Myocyte (in vitro differentiated cells): ENCODE data around the gene HAO2. TPM values are rescaled to one million over a fixed set of nuclear protein-coding genes. Genes with fewer than 3 reads are reported as not detected.
"Not testable (repeated sequence)": the region's sequence is repeated elsewhere in the genome, so short reads cannot be mapped to it uniquely, and the experiment has no call there.

Experiments
- DNase-seq: peaks from one replicate; pipeline ENCODE4 v3.0.0-alpha.2; 2012; ENCODE audit warnings: low read depth
- polyA plus RNA-seq: library from polyadenylated mRNA; unstranded; fragments of >200 nt; gene quantifications from one replicate; pipeline ENCODE4 v1.2.1, GENCODE V29; 2012; ENCODE audit warnings: missing spikeins
- total RNA-seq: library from RNA; depleted of rRNA; stranded (reverse); fragments of >200 nt; gene quantifications from 2 replicates; pipeline ENCODE4 v1.2.3, GENCODE V29; 2014

HAO2 gene
- 0.11 TPM in 1 of 2 replicates, not detected in the other for total RNA-seq
- polyA plus RNA-seq, result not detected

DNA sequence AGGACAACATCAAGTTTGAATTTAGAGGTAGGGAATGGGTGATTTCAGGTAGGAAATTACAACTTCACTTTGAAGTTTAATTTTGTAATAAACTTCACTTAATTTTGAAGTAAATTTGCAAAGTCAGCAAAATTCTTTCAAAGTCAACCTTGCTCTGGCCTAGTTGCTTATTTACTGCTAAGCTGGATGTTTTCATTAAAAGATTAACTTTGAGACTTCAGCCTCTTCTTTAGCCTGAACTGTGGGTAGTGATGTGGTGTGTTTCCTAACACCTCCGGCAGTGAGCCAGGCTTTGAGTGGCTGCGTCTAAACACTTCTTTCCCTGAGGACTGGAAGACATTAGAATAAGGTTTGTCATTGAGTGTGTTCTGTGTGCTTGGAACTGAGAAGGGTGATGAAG is at the start of gene HAO2:
HAO2 (plus strand) TSS at position 232 of the 400 bp plus-strand sequence. CDS start 12,301 bp downstream, outside the sequence.
- no peak for DNase-seq

DNA sequence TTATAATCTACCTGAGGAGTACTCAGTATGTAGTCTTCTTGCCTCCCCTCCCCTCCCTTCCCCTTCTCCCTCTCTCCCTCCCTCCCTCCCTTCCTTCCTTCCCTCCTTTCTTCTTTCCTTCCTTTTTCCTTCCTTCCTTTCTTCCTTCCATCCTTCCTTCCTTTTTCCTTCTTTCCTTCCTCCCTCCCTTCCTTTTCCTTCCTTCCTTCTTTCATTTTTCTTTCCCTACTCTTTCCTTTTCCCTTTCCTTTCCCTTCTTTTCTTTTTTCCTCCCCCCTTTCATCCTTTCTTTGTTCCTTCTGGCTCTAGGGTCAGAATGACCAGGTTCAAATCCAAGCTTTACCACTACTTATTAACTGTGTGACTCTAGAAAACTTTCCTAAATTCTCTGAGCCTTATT is 48.5 kb upstream of the HAO2 start:
- no peak for DNase-seq

DNA sequence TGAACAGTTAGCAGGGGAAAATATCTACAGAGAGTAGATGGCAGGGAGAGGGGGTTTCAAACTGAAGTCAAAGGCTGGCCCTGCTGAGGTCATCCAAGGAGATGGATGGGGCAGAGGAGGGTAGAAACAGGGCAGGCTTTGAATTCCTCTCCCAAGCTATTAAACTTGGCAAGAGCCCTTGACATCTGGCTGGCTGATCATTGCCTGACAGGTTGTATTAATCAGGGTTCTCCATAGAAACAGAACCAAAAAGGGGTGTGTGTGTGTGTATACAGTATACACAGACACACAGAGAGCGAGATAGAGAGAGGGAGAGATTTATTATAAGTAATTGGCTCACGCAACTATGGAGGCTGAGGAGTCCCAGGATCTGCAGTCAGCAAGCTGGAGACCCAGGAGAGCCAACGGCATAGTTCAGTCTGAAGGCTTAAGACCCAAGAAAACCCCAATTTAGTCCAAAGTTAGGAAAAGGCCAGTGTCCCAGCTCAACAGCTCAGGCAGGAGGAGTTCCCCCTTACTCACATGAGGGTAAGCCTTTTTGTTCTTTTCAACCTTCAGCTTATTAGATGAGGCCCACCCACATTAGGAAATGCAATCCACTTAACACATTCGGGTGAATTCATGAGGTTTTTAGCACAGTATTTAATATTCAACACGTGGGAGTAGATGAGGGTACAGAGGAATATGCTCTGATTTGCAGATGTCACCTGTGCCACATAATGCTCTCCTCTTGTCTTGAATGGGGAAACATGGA is 46.7 kb upstream of the HAO2 start:
- no peak for DNase-seq

DNA sequence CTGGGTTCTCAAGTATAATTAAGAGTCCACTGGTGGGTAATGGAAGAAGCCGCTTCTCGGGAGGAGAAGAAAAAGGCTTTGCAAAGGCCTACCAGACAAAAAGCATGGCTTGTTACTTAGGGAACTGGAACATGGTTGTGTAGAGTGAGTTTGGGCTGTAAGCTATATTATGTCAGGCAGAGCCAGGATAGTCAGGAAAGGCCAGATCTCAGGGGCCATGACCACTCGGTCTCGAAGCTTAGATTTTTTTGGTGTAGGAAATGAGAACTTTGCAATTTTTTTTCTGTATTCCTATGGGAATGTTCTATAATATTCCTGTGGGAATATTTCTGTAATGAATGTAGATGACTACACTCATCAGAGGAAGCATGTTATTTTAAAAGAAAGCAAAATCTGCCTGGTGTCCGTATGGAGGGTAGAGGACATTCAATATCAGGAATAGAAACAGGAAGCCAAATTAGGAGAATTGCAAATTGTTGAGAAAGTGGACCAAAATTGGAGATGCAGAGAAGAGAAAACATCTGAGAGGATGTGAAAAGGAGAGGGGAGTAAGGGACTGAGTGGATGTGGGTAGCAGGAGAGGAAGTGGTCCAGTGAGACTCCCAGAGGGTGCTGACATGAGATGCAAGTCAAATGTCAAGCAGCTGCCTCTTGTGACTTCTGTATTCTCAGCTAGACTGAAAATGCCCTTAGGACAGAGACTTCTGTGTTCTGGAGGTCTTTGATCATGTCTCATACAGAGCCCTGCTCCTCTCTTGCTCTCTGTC is 45.2 kb upstream of the HAO2 start:
- no peak for DNase-seq

DNA sequence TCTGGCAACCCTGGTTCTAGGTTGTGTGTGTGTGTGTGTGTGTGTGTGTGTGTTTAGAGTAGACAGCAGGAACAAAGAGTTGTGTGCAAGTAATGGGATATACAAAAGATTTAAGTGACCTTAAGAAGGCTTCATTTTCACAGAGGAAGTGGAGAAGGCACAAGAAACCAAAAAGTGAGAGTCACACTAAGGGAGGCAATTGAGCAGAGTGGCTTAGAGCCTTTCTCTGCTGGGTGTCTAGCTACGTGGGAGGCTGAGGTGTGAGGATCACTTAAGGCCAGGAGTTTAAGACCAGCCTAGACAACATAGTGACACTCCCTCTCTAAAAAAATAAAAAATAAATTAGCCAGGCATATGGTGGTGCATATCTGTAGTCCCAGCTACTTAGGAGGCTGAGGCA is 44.4 kb upstream of the HAO2 start:
- DNase-seq, result no peak

DNA sequence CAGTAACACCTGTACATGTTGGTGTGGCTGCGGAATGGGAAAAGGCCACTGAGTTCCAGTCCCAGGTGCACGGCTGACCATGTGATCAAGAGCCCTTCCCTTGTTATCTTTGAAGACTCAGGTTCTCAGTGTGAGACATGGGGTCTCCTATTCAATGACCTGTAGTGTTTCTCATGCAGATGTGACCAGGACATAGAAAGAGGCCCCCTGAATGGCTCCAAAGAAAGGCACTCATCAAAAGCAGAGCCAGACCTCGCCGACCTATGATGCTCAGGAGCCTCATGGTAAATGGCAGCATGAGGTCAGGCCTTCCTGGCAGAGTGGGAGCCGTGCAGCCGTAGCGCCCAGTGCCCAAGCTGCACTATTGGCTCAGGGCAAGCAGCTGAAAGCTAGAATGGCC is 42.3 kb upstream of the HAO2 start:
- DNase-seq, result no peak

DNA sequence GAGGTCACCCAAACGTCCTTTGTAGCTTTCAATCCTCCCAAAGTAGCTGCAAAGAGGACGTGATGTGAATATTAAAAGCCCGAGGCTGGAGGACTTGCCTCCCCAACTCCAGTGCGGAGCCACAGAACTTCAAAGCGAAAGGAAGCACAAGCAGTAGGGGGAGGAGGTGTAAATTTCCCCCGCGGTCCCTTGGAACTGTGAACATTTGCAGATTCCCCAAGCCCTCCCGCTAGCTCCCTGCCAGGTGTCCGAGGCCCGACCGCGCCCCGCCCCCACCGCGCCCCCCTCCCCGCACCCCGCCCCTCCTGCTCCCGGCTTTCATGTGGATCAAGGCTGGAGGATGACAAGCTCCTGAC is 41.5 kb upstream of the HAO2 start:
- DNase-seq, result no peak

DNA sequence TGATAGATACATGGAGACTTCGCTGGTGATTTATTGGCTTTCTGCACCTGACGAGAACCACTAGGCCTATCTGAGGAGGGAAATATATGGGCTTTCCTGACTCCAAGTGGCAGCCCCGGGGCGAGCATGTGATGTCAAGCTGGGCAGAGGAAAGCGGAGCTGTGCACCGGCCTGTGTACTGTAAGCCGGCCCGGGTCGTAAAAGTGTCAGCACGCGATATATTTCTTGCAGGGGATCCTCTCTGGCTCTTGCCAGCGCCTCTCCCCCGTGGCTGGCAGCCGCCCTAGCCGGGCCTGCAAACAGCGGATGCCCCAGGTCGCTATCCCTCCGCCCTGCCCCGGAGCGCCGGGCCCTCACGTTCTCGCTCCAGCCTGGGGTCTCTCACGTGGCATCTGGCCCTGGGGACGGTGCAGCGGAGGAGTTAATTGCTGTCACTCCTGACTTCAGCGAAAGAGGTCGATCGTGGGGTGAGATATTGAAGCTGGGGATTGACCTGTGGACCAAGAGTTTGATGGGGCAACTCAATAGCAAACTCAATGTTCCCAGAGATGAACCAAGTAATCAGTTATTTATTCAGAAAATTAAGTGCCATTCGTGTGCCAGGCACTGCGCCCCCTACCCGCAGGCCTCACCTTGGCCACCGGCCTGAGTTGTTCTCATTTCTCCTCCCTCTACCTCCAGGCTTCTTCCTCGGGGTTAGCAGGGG is 41.0 kb upstream of the HAO2 start:
- DNase-seq, result no peak

DNA sequence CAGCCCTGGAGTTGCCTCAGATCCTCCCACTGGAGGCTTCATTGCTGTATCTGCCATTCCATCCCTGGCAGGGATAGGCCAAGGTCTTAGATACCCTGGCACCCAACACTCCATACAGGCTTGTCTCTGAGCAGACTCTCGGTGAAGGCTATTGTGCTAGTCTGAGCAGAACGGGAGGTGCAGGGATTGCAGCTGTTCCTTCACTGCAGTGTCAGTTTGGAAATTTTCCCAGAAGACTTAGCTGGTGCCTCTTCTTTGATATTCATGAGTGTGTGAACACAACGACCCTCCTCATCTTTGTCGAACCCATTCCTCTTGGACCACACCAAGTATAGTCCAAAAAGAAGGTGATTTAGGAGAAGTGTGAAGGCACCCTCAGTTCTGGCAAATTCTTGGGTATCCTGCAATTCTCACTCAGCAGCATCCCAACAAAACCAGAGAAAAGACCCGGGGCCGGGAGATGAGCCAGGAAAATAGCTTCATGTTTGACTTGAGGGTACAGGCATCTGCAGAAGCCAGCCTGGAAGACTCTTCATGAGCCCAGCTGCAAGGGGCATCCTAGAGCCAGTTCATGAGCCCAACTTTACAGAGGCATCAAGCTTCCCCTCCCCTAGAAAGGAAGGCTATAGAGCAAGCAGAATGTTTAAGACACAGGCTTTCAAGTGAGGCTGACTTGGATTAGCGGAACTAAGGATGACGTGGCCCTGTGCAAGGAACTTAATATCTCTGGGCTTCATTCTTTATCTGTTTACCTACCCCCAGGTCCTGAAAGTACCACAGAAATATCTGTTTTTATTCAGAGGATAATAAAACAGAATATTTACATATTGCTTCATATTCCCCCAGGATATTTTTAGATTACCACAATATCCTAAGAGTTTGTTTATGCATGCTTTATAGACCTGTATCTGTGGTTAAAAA is 38.8 kb upstream of the HAO2 start:
- DNase-seq, result peak; percentile 69

DNA sequence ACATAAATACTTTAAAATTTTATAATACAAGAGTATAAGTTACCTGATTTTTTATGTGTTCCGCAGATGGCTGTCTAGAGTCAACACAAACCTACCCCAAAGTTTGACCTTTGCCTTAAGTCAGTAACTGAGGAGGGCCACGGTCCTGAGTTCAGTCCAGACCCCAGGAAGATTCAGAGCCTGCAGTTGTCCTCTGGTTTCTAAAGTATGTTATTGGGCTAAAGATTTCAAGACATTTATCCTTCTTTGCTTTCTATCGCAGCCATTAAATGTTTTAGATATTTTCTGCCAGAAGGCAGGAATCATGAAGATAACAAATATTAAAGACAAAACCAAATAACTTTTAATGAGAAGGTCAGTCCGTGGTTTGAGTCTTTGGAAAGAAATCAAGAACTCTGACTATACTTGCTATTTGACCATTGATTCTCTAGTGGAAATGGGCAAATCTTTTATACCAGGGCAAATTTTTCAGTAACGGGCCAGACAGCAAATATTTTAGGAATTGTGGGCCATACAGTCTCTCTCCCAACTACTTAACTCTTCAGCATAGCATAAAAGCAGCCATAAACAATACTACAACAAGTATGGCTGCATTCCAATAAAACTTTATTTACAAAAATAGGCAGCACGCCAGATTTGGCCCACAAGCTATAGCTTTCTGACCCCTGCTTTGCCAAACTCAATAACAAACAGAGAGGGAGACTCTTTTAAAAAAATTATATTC is 38.0 kb upstream of the HAO2 start:
- DNase-seq, result no peak

DNA sequence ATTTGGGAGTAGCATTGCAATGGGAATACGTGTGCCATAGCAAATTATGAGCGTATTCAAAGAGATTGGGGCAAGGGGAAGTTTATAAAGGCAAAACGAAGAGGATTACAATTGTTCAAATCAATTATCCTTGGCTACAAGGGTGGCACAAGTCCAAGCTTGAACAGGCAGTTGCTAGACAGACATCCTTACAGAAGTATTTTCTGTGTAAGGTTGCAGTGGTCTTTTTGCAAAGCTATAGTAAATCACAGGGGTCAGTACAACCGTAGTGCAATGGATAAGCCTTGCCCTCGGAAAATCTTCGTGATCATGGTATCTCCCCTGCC is 37.4 kb upstream of the HAO2 start:
- DNase-seq, result no peak

DNA sequence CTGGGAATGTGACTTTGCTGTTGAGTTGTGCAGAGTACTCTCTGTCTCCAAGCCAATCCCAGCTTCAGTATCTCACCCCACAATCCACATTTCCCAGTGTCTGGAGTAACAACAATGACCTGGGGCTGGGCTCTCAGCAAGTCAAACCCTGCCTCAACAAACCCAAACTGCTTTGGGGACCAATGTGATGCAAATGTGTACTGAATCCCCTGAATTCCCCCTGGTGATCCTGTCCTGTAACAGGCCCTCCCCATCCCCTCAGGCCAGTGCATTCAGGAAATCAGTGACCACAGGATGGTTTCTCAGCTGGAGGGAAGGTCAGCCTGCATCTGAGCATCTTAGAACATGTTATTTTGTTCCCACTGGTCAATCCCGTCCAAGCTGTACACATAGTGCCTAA is 36.7 kb upstream of the HAO2 start:
- no peak for DNase-seq

DNA sequence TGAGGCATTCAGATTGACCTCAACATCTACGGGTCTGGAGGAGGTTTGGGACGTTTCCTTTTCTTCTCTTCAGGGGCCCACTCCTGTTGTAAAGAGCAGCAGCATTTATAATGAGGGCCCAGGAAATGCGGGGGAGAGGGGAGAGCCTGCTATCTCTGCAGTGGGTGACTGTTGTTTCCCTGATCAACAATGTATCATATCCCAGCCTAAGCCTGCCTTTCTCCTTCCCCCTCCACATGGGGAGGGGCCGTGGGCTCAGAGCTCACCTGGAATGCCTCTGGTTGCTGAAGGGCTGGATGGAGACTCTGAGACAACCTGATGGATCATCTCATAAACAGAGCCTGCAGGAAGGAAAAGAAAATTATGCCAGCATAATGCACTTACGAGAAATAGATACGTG is 36.0 kb upstream of the HAO2 start:
- DNase-seq, result no peak

DNA sequence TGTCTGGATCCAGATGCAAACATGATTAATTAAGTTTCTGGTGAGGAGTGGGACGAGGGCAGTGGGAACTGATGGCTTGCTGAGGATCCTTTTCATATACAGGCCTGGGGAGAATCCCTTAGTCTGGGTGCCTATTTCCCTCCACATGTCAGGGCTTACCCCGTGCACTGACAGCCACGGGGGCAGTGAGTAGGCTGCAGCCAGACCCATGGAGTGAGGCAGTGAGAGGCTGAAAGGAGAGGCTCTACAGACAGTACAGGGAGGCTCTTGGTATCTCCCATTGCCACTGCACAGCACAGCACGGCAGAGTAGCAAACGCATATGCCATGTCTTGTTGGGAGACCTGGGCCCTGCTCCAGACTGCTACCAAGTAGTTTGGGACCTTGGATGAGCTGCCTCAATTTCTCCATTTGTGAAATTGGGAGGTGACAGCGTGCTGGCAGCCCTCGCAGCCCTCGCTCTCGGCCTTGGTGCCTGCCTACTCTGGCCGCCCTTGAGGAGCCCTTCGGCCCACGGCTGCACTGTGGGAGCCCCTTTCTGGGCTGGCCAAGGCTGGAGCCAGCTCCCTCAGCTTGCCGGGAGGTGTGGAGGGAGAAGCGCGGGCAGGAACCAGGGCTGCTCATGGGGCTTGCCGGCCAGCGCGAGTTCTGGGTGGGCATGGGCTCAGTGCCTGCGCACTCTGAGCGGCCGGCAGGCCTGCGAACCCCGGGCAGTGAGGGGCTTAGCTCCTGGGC is 35.3 kb upstream of the HAO2 start:
- DNase-seq, result no peak

DNA sequence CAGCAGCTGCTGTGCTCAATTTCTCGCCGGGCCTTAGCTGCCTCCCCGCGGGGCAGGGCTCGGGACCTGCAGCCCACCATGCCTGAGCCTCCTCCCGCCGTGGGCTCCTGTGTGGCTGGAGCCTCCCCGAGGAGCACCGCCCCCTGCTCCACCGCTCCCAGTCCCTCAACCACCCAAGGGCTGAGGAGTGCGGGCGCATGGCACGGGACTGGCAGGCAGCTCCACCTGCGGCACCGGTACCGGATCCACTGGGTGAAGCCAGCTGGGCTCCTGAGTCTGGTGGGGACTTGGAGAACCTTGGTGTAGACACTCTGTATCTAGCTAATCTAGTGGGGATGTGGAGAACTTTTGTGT is 34.7 kb upstream of the HAO2 start:
- not testable (repeated sequence) for DNase-seq

DNA sequence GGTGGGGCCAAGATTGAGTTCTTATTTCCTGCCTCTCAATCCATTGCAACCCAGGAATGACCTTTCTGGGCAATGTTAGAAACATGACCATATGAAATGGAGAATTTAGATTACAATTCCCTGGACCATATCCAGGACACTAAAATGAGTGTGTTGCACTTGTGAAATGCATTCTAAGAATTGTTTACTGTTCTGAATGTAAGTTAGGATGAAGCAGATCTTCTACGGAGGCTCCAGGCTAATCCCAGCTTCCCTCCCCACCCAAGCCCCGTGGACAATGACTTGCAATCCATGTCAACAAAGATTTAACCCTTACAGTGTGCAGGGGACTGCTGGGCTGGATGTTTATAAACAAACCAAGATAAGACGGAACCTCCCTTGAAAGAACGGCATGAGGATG is 31.7 kb upstream of the HAO2 start:
- no peak for DNase-seq

DNA sequence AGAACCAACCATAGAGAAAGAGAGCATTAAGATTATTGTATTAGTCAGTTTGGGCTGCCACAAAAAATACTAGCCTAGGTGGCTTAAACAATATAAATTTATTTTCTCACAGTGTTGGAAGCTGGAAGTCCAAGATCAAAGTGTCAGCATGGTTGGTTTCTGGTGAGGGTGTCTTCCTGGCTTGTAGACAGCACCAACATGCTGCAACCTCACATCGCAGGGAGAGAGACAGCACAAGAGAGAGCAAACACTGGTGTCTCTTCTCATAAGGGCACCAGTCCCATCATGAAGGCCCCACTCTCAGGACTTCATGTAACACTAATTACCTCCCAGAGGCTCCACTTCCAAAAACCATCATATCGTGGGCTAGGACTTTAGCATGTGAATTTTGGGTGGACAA is 30.6 kb upstream of the HAO2 start:
- DNase-seq, result no peak

DNA sequence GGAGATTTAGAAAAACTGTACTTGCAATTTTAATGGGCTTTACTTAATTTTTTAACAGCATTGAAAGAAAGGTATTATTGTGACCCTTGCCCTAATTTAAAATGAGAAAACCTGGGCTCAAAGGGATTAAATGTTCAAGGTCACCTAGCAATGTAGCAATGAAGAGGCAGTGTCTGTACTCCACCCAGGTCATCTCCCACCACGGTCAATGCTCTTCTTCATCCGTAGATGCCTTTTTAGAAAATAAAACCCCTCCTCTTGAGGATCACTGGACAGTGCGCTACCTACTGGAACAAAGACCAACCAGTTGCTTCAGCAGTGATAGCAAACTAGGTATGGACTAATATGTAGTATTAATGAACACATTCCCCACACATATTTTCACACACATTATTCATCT is 29.8 kb upstream of the HAO2 start:
- no peak for DNase-seq

DNA sequence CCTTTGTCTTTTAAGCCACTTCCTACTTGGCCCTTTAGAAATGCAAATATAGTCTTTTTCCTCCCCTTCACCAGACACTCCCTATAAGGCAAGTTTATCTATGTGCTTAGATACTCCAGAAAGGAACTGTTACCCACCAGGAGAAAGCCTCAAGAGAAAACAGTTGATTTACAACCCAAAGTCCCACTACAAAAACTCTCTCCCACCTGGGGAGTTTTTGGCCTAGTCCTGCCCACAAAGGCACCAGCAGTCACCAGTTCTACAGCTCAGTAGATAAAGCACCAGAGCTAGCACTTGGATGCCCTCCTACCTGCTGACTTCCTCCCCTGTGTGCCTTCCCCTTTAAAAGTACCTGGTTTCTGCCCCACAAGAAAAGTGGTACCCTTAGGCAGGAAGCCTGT is 27.7 kb upstream of the HAO2 start:
- no peak for DNase-seq

DNA sequence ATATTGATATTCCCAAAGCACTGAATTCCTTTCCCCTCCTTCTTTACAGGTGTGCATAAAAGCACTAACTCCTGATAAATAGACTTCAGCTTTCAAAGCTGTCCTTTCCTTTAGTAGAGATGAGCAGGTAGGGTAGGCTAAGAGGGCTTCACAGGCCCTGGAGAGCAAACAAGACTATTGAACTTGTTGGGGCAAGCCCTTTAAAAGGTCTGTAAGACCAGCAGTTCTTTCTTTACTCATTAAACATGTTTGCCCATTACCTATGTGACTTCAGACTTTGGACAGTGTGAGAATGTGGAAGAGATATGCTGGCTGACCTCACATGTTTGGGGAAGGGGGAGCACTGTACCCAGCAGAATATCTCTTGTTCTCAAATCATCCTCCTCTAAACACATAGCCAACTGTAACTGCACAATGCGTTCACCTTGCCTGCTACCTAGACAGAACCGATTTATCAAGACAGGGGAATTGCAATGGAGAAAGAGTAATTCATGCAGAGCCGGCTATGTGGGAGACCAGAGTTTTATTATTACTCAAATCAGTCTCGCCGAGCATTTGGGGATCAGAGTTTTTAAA is 27.1 kb upstream of the HAO2 start:
- no peak for DNase-seq
